Progenitor cell of endocrine pancreas (in vitro differentiated cells): ENCODE measurements around the gene CRYAB. TPM values are rescaled to one million over a fixed set of nuclear protein-coding genes. Genes with fewer than 3 reads are reported as not detected.
A peak's percentile ranks its signal among the peaks of the same experiment; 100 is the strongest.

Experiments used
- DNase-seq: peaks from one replicate; pipeline ENCODE4 v3.0.0; 2021; ENCODE audit warnings: low spot score; ENCODE audit not compliant: unreplicated experiment
- H3K27ac Mint-ChIP-seq: 2 replicates; pipeline ENCODE4 v1.8.0; 2021; ENCODE audit warnings: mild to moderate bottlenecking, moderate library complexity, mixed read lengths
- H3K27me3 Mint-ChIP-seq: 2 replicates; pipeline ENCODE4 v1.8.0; 2021; ENCODE audit warnings: mixed read lengths
- H3K36me3 Mint-ChIP-seq: 2 replicates; pipeline ENCODE4 v1.8.0; 2022; ENCODE audit warnings: mixed read lengths; ENCODE audit not compliant: insufficient read depth
- H3K4me1 Mint-ChIP-seq: 2 replicates; pipeline ENCODE4 v1.8.0; 2021; ENCODE audit warnings: low read depth, mixed read lengths
- H3K4me3 Mint-ChIP-seq: 2 replicates; pipeline ENCODE4 v1.8.0; 2021; ENCODE audit warnings: low read depth, mild to moderate bottlenecking, moderate library complexity, mixed read lengths
- H3K9me3 Mint-ChIP-seq: 2 replicates; pipeline ENCODE4 v1.8.0; 2021; ENCODE audit warnings: low read depth, mixed read lengths
- total RNA-seq: library from RNA; stranded (reverse); gene quantifications from 2 replicates; pipeline ENCODE4 v1.2.1, GENCODE V29; 2021
- TF ChIP-seq, protein P1 (sequence below): fragments of 200-600 bp; sonication (generic); IDR thresholded peaks from one replicate; pipeline ENCODE4 v1.5.0; 2021; ENCODE audit warnings: antibody characterized with exemption, mild to moderate bottlenecking; ENCODE audit not compliant: unreplicated experiment

The CRYAB gene
- total RNA-seq, 1 donor from 2014 or later, result not detected

- no peak for DNase-seq
- H3K4me1 Mint-ChIP-seq, result peaks cover 29% of the 10 kb centered on the region
- H3K27ac Mint-ChIP-seq, result no peak overlapping the region
- peaks cover 5% of the 10 kb centered on the region for H3K27me3 Mint-ChIP-seq
- TF ChIP-seq, protein P1, sequence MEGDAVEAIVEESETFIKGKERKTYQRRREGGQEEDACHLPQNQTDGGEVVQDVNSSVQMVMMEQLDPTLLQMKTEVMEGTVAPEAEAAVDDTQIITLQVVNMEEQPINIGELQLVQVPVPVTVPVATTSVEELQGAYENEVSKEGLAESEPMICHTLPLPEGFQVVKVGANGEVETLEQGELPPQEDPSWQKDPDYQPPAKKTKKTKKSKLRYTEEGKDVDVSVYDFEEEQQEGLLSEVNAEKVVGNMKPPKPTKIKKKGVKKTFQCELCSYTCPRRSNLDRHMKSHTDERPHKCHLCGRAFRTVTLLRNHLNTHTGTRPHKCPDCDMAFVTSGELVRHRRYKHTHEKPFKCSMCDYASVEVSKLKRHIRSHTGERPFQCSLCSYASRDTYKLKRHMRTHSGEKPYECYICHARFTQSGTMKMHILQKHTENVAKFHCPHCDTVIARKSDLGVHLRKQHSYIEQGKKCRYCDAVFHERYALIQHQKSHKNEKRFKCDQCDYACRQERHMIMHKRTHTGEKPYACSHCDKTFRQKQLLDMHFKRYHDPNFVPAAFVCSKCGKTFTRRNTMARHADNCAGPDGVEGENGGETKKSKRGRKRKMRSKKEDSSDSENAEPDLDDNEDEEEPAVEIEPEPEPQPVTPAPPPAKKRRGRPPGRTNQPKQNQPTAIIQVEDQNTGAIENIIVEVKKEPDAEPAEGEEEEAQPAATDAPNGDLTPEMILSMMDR, result no peak
- H3K36me3 Mint-ChIP-seq, result no peaks in the 10 kb centered on the region
- no peaks in the 10 kb centered on the region for H3K9me3 Mint-ChIP-seq
- H3K4me3 Mint-ChIP-seq, result no peak overlapping the region
These were observed 1.7 kb upstream of the CRYAB start for GRCh38 chr11:111913031-111913861.

DNA sequence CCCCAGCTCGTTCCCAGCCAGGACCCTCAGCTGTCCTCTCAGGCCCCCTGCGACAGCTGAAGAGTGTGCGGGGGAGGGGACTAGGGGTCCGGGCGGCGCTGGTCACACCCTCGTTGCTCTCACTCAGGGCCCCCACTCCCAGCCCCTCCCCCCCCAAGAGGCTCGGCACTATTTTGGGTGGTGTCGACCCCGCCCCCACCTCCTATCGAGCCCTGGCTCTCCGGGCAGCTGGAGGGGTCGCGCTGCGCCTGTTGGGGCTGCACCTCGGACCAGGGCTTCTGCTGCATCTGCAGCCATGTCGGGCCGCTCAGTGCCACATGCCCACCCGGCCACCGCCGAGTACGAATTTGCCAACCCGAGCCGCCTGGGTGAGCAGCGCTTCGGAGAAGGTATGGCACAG is 965 bp upstream of the CRYAB start, which contains the start of gene HSPB2:
HSPB2 (plus strand) TSS at position 200 of the 400 bp plus-strand sequence; CDS start at position 296, 96 bp downstream.
- Mint-ChIP-seq H3K36me3 (no peaks in the 10 kb centered on the region), H3K27ac (no peak within 1 kb of the TSS), H3K4me1 (peaks cover 23% of the 10 kb centered on the region), H3K9me3 (no peaks in the 10 kb centered on the region), H3K27me3 (peaks cover 5% of the 10 kb centered on the region), H3K4me3 (no peak within 1 kb of the TSS)
- no peak for DNase-seq
- TF ChIP-seq, protein P1, result no peak

GRCh38 chr11:111910676-111911562 is 651 bp downstream of the CRYAB start:
- Mint-ChIP-seq H3K4me3 (no peak overlapping the region), H3K4me1 (peaks cover 13% of the 10 kb centered on the region), H3K9me3 (no peaks in the 10 kb centered on the region), H3K36me3 (no peaks in the 10 kb centered on the region), H3K27me3 (peaks cover 5% of the 10 kb centered on the region), H3K27ac (peak overlapping the region; percentile 85)
- DNase-seq, result no peak
- TF ChIP-seq, protein P1, result no peak

GRCh38 chr11:111909378-111909777 is 2.2 kb downstream of the CRYAB start:
- TF ChIP-seq, protein P1, result no peak
- Mint-ChIP-seq H3K36me3 (peaks cover 4% of the 10 kb centered on the region), H3K9me3 (peaks cover 3% of the 10 kb centered on the region), H3K27ac (no peak overlapping the region), H3K4me3 (no peak overlapping the region), H3K27me3 (peaks cover 5% of the 10 kb centered on the region), H3K4me1 (peaks cover 13% of the 10 kb centered on the region)
- DNase-seq, result no peak

GRCh38 chr11:111908639-111909305 is 2.8 kb downstream of the CRYAB start:
- peaks cover 3% of the 10 kb centered on the region for H3K9me3 Mint-ChIP-seq

More at GRCh38 chr11:111908639-111909305, 2.8 kb downstream of the CRYAB start:
- H3K27ac Mint-ChIP-seq, result no peak overlapping the region
- H3K4me1 Mint-ChIP-seq, result peaks cover 13% of the 10 kb centered on the region
- TF ChIP-seq, protein P1, result no peak
- H3K36me3 Mint-ChIP-seq, result peaks cover 4% of the 10 kb centered on the region
- peaks cover 5% of the 10 kb centered on the region for H3K27me3 Mint-ChIP-seq
- no peak for DNase-seq
- no peak overlapping the region for H3K4me3 Mint-ChIP-seq
